Smooth muscle cell (in vitro differentiated cells): Measurements from ENCODE around the gene PQBP1. TPM values are rescaled to one million over a fixed set of nuclear protein-coding genes. Genes with fewer than 3 reads are reported as not detected.

Experiments
- DNase-seq: peaks from one replicate; lab custom pipeline; 2025; ENCODE audit not compliant: unreplicated experiment; lab: John Stamatoyannopoulos, UW
- H2AFZ ChIP-seq: fragments of 200-600 bp; sonication (generic); 2 replicates; pipeline ENCODE4 v1.6.0; 2016; ENCODE audit warnings: antibody characterized with exemption, low read depth, mild to moderate bottlenecking
- H3F3A ChIP-seq: fragments of 200-600 bp; sonication (generic); 2 replicates; pipeline ENCODE4 v1.6.0; 2017; ENCODE audit warnings: antibody characterized with exemption, low read depth
- H3K27ac ChIP-seq: fragments of 200-600 bp; sonication (generic); 2 replicates; pipeline ENCODE4 v1.5.1; 2016; ENCODE audit warnings: low read depth, mild to moderate bottlenecking
- H3K27me3 ChIP-seq: fragments of 200-600 bp; sonication (generic); 2 replicates; pipeline ENCODE4 v1.6.1; 2016; ENCODE audit warnings: low read depth, mild to moderate bottlenecking
- H3K36me3 ChIP-seq: fragments of 200-600 bp; sonication (generic); 2 replicates; pipeline ENCODE4 v1.5.1; 2016; ENCODE audit warnings: low read depth
- H3K4me1 ChIP-seq: fragments of 200-600 bp; sonication (generic); 2 replicates; pipeline ENCODE4 v1.5.1; 2016; ENCODE audit warnings: low read depth
- H3K4me2 ChIP-seq: fragments of 200-600 bp; sonication (generic); 2 replicates; pipeline ENCODE4 v1.6.0; 2016; ENCODE audit warnings: mild to moderate bottlenecking
- H3K4me3 ChIP-seq: fragments of 200-600 bp; sonication (generic); 2 replicates; pipeline ENCODE4 v1.5.1; 2016; ENCODE audit warnings: mild to moderate bottlenecking
- H3K79me2 ChIP-seq: fragments of 200-600 bp; sonication (generic); 2 replicates; pipeline ENCODE4 v1.6.0; 2016; ENCODE audit warnings: low read depth, mild to moderate bottlenecking
- H3K9ac ChIP-seq: fragments of 200-600 bp; sonication (generic); 2 replicates; pipeline ENCODE4 v1.6.0; 2016; ENCODE audit warnings: low read depth
- H3K9me3 ChIP-seq: fragments of 200-600 bp; sonication (generic); replicated peaks from 2 replicates; pipeline ENCODE4 v1.5.1; 2016; ENCODE audit warnings: low read depth
- H4K20me1 ChIP-seq: fragments of 200-600 bp; sonication (generic); 2 replicates; pipeline ENCODE4 v1.6.0; 2016; ENCODE audit warnings: low read depth
- CTCF ChIP-seq: fragments of 200-600 bp; sonication (generic); IDR thresholded peaks from 2 replicates; pipeline ENCODE4 v1.5.1; 2017; ENCODE audit warnings: borderline replicate concordance, mild to moderate bottlenecking, antibody characterized with exemption; ENCODE audit not compliant: insufficient read depth, poor library complexity, severe bottlenecking
- WGBS: methylation state at CpG from one replicate; pipeline ENCODE4 v1.1.7; 2016; ENCODE audit warnings: low lambda C conversion rate; 5-methylcytosine and 5-hydroxymethylcytosine counted together
- polyA plus RNA-seq: library from polyadenylated mRNA; unstranded; fragments of >200 nt; fragmentation: Nextera tagmentation; extraction: Ambion mirVana; gene quantifications from 2 replicates; pipeline ENCODE4 v1.2.1, GENCODE V29; 2016
- total RNA-seq: library from RNA; depleted of rRNA; stranded (reverse); fragments of >200 nt; gene quantifications from 2 replicates; pipeline ENCODE4 v1.2.3, GENCODE V29; 2014

PQBP1 gene
- total and polyA plus RNA-seq, 2 experiments from 2014 or later, result 20.6 to 46.7 TPM

- 92% methylated on average over 14 of the region's 14 CpGs for WGBS
Observed at GRCh38 chrX:48902776-48903175, 5.0 kb downstream of the PQBP1 start.

GRCh38 chrX:48903290-48903689 lies 5.6 kb downstream of the PQBP1 start:
- no peaks in the 10 kb centered on the region for H3K36me3 ChIP-seq
- no peaks in the 10 kb centered on the region for H3K27me3 ChIP-seq
- no peak overlapping the region for H3K27ac ChIP-seq
- H3K79me2 ChIP-seq, result peaks cover 7% of the 10 kb centered on the region
- no peaks in the 10 kb centered on the region for H3K9me3 ChIP-seq
- no peak for DNase-seq
- TF ChIP-seq CTCF, result no peak
- no peak overlapping the region for H3K9ac ChIP-seq
- no peaks in the 10 kb centered on the region for H3F3A ChIP-seq
- no peaks in the 10 kb centered on the region for H3K4me1 ChIP-seq
- no peak overlapping the region for H3K4me2 ChIP-seq
- WGBS, result 85% methylated on average over 6 of the region's 6 CpGs
- H3K4me3 ChIP-seq, result no peak overlapping the region
- peaks cover 43% of the 10 kb centered on the region for H4K20me1 ChIP-seq
- H2AFZ ChIP-seq, result no peak overlapping the region

More at GRCh38 chrX:48902776-48903175, 5.0 kb downstream of the PQBP1 start:
- Histone ChIP-seq H2AFZ (no peak overlapping the region), H3K9ac (no peak overlapping the region), H3K27me3 (no peaks in the 10 kb centered on the region), H3K4me3 (no peak overlapping the region), H3K36me3 (no peaks in the 10 kb centered on the region), H4K20me1 (peaks cover 43% of the 10 kb centered on the region), H3K27ac (no peak overlapping the region), H3K4me1 (no peaks in the 10 kb centered on the region), H3K9me3 (no peaks in the 10 kb centered on the region), H3K4me2 (no peak overlapping the region), H3K79me2 (peaks cover 7% of the 10 kb centered on the region), H3F3A (no peaks in the 10 kb centered on the region)
- no peak for TF ChIP-seq CTCF
- no peak for DNase-seq

GRCh38 chrX:48904180-48904579 lies 6.5 kb downstream of the PQBP1 start:
- H3K9ac ChIP-seq, result no peak overlapping the region
- no peak overlapping the region for H3K4me3 ChIP-seq
- TF ChIP-seq CTCF, result no peak
- H3K9me3 ChIP-seq, result no peaks in the 10 kb centered on the region
- H3K27me3 ChIP-seq, result no peaks in the 10 kb centered on the region
- no peaks in the 10 kb centered on the region for H3K4me1 ChIP-seq
- H3K36me3 ChIP-seq, result no peaks in the 10 kb centered on the region
- H3K27ac ChIP-seq, result no peak overlapping the region
- H3K79me2 ChIP-seq, result peaks cover 13% of the 10 kb centered on the region
- no peak overlapping the region for H3K4me2 ChIP-seq
- H2AFZ ChIP-seq, result no peak overlapping the region
- WGBS, result 88% methylated on average over 8 of the region's 8 CpGs
- no peak for DNase-seq
- H3F3A ChIP-seq, result no peaks in the 10 kb centered on the region
- peaks cover 48% of the 10 kb centered on the region for H4K20me1 ChIP-seq

- Histone ChIP-seq H3K27me3 (no peaks in the 10 kb centered on the region), H3K4me3 (no peak overlapping the region), H3K27ac (no peak overlapping the region), H3K4me2 (no peak overlapping the region), H3K36me3 (no peaks in the 10 kb centered on the region), H3K79me2 (peaks cover 14% of the 10 kb centered on the region), H3K9ac (no peak overlapping the region), H3F3A (no peaks in the 10 kb centered on the region), H2AFZ (no peak overlapping the region), H3K4me1 (no peaks in the 10 kb centered on the region), H4K20me1 (peaks cover 49% of the 10 kb centered on the region), H3K9me3 (no peaks in the 10 kb centered on the region)
- 89% methylated on average over 12 of the region's 14 CpGs for WGBS
- DNase-seq, result no peak
- TF ChIP-seq CTCF, result no peak
Observed at GRCh38 chrX:48904626-48905025, 6.9 kb downstream of the PQBP1 start.
